Measurements from ENCODE around the gene SUSD4.

The SUSD4 gene

DNA sequence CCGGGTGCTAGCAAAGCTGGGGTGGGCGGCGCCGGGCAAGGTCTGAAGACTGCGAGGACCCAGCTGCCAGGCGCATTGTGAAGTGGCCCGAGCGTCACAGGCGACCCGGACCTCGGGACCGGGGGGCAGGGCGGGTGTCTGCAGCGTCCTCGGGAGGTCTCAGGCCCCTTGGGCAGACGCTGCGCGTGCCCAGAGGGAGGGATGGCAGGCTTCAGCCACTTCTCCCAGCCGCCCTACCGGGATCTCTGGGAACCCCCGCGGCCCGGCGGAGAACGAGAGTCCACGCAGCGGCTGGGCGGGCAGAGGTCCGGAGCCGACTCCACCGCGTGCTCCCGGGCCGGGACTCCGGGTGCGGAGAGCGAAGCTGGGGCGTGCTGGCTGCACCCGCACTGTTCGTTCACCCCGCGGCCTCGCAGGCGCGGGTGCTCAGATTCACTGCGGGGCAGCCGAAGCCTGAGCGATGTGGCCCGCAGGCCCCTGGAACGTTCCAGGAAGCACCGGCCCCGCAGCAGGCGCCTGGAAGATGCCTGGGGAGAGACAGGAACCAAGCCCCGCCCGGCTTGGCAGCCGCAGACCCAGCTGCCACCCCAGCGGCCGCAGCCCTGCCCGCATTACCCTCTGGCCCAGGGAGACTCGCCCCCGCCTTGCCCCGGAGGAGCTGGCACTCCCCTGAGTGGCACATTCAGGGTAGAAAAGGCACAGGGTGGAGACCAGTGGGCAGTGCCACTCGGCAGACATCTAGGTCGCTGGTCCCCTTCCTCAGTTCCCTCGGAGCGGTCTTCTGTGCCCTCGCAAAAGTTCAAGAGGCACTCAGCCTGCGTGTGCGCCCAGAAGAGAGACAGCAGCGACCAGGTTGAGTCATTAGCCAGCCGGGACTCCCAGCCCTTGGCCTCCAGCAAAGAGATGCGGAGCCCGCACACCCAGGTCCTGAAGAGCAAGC is 29.6 kb upstream of the SUSD4 start, which contains the start of gene CCDC185:
CCDC185 (plus strand) TSS at position 141 of the 940 bp plus-strand sequence; CDS start at position 202, 61 bp downstream.
- TF ChIP-seq, protein P1, sequence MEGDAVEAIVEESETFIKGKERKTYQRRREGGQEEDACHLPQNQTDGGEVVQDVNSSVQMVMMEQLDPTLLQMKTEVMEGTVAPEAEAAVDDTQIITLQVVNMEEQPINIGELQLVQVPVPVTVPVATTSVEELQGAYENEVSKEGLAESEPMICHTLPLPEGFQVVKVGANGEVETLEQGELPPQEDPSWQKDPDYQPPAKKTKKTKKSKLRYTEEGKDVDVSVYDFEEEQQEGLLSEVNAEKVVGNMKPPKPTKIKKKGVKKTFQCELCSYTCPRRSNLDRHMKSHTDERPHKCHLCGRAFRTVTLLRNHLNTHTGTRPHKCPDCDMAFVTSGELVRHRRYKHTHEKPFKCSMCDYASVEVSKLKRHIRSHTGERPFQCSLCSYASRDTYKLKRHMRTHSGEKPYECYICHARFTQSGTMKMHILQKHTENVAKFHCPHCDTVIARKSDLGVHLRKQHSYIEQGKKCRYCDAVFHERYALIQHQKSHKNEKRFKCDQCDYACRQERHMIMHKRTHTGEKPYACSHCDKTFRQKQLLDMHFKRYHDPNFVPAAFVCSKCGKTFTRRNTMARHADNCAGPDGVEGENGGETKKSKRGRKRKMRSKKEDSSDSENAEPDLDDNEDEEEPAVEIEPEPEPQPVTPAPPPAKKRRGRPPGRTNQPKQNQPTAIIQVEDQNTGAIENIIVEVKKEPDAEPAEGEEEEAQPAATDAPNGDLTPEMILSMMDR (IDR thresholded peaks at IDR 0.05; ENCODE audit: control insufficient read depth, insufficient read depth, low read depth, low read length, missing control alignments) = no peak
- DNase-seq (ENCODE audit: low read depth) = no peak
- H3K4me3 ChIP-seq (ENCODE audit: control insufficient read depth, low read depth, low read length) = peak within 1 kb of the TSS; percentile 1

DNA sequence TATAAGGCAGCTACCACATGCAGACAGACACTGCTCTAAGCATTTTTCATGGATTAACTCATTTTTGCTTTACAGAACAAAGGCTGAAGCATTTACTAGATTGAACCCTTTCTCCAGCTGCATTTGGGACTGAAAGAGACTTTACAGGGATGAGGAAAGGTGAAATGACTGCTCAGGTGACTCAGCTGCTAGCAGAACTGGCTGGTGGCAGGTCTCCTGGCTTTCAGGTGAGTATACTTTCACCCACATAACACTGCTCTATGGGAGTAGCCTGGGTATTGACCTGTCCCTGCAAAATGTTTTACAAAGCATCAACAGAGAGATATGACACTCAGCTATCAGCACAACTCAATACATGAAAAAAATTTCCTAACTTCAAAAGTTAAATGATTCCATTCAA is 26.6 kb upstream of the SUSD4 start:
- TF ChIP-seq, protein P1 (IDR thresholded peaks at IDR 0.05; ENCODE audit: control insufficient read depth, insufficient read depth, low read depth, low read length, missing control alignments) = no peak
- DNase-seq (ENCODE audit: low read depth) = no peak
- H3K4me3 ChIP-seq (ENCODE audit: control insufficient read depth, low read depth, low read length) = no peak overlapping the region

DNA sequence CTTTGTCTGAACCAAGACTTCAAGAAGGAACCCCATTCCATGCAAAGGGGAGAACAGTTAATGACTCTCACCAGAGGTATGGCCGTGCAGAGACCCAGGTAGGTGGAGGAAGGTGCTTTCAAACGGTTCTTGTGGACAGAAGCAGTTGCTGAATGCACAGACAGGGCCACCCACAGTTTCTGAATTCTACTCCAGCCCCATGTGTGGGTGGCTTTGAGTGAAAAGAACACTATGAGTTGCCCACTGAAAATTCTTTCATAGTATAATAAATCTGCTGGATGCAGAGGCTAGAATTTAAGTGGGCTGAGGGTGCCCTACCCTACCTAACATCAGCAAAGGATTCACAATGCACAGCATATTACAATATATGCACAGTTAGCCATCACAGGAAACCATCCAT is 22.0 kb upstream of the SUSD4 start:
- no peak overlapping the region for H3K4me3 ChIP-seq (ENCODE audit: control insufficient read depth, low read depth, low read length)
- DNase-seq (ENCODE audit: low read depth) = no peak
- TF ChIP-seq, protein P1 (IDR thresholded peaks at IDR 0.05; ENCODE audit: control insufficient read depth, insufficient read depth, low read depth, low read length, missing control alignments) = no peak

DNA sequence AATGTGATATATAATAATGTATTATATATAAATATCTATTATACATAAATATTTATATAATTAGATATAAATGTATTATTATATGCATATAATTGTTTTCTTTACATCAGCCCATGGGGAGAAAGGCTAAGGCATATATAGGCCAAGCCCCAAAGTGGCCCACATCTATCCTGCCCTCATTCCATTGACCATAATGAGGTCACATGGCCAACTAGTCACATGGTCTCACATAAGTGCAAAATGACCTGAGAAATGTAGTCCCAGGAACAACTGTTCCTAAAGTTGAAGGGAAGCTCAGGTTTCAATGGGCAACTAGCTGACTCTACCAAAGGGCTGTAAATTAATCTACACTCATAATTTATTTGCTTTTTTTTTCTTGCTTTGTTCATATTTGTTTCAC is 14.8 kb upstream of the SUSD4 start:
- TF ChIP-seq, protein P1 (IDR thresholded peaks at IDR 0.05; ENCODE audit: control insufficient read depth, insufficient read depth, low read depth, low read length, missing control alignments) = no peak
- no peak for DNase-seq (ENCODE audit: low read depth)
- no peak overlapping the region for H3K4me3 ChIP-seq (ENCODE audit: control insufficient read depth, low read depth, low read length)

DNA sequence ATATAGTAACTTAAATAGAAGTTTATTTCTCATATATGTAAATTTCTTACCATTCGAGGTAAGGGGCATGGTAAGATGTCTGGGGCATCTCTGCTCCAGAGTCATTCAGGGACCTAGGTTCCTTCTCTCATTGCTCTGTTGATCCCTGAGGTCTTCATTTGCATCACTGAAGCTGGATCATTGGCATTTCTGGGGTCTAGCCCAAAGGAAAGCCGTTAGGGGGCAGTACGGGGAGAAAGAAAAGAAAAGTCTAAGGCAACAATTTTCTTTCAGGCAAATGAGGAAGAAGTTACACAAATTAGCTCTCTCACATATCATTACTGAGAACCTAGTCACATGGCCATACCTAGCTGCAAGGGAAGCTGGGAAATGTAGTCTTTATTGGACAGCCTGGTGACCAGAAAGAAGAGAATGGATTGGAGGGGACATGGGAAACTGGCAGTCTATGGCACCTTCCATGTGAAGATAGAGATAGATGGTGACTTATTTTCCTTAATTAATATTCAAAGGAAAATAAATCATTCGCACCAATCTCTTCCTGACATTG is 10.2 kb upstream of the SUSD4 start:
- no peak overlapping the region for H3K4me3 ChIP-seq (ENCODE audit: control insufficient read depth, low read depth, low read length)
- DNase-seq (ENCODE audit: low read depth) = no peak
- TF ChIP-seq, protein P1 (IDR thresholded peaks at IDR 0.05; ENCODE audit: control insufficient read depth, insufficient read depth, low read depth, low read length, missing control alignments) = no peak

DNA sequence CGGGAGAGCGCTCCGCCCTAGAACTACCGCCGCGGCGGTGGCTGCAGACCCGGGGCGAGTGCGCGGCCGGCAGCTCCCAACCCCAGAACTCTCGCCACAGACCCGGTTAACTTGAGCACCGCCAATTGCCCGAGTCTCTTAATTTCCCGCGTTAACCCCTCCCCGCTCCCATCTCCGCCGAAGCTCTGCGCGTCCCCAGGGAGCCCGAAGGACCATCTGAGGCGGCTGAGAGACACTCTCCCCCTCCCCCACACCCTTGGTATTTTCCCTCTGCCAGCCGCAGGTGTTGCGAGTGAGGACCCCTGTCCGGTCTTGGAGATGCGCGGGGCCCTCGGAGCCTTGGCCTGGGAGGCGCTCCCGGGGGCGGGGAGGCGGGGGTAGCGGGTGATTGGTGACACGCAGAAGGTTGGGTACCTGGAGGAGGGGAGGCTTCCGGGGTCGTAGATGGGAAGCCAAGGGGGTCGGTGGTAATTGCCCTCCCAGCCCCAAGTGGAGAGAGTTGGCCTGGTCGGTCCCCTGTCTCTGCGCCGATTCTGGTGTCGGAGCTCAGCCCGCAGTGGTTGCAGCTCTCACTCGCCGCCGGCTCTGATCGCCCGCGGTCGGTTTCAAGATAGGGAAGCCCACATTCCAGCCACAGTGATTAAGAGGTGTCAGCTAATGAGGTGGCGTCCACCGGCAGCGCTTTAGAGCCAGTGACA is 858 bp upstream of the SUSD4 start:
- TF ChIP-seq, protein P1 (IDR thresholded peaks at IDR 0.05; ENCODE audit: control insufficient read depth, insufficient read depth, low read depth, low read length, missing control alignments) = no peak
- no peak overlapping the region for H3K4me3 ChIP-seq (ENCODE audit: control insufficient read depth, low read depth, low read length)
- DNase-seq (ENCODE audit: low read depth) = no peak
